Measurements from ENCODE around the gene CRTC1.
A peak's percentile ranks its signal among the peaks of the same experiment; 100 is the strongest.

The CRTC1 gene

DNA sequence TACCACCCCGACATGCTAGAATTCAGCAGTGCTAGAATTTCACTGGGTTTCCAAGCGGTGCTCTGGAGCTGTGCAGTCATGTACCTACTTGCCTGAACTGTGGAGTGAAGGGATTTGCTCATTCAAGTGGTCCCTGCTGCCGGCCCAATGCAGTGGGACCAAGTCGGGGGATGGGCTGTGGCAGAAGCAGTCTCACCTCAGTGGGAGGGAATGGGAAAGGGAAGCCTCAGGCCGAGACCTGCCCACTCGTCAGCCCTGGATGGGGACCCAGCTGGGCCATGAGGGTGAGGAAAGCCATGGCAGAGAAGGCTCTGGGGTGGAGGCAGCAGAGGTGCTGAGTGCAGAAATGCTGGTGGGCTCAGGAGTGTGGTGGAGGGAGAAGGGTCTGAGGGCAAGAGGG is 31.7 kb upstream of the CRTC1 start:
- no peak for DNase-seq (ENCODE audit: low spot score)

DNA sequence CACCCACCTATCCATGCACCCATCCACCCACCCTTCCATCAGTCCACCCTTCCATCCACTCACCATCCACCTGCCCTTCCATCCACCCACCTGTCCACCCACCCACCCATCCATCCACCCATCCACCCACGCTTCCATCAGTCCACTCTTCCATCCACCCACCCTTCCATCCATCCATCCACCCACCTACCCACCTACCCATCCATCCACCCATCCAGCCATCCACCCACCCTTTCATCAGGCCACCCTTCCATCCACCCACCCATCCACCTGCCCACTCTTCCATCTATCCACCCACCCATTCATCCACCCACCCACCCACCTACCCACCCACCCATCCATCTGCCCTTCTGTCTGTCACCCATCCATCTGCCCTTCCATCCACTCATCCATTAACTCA is 29.6 kb upstream of the CRTC1 start:
- DNase-seq (ENCODE audit: low spot score): no peak

DNA sequence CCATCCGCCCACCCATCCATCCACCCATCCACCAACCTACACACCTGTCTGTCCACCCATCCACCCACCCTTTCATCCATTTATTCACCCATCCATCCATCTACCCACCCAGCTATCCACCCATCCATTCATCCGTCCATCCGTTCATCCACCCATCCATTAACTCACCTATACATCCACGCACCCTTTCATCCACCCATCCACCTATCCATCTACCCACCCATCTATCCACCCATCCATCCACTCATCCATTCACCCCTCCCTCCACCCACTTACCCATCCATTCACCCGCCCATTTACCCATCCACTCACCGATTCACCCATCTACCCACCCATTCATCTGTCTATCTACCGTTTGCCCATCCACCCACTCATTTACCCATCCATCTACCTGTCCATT is 29.0 kb upstream of the CRTC1 start:
- no peak for DNase-seq (ENCODE audit: low spot score)

DNA sequence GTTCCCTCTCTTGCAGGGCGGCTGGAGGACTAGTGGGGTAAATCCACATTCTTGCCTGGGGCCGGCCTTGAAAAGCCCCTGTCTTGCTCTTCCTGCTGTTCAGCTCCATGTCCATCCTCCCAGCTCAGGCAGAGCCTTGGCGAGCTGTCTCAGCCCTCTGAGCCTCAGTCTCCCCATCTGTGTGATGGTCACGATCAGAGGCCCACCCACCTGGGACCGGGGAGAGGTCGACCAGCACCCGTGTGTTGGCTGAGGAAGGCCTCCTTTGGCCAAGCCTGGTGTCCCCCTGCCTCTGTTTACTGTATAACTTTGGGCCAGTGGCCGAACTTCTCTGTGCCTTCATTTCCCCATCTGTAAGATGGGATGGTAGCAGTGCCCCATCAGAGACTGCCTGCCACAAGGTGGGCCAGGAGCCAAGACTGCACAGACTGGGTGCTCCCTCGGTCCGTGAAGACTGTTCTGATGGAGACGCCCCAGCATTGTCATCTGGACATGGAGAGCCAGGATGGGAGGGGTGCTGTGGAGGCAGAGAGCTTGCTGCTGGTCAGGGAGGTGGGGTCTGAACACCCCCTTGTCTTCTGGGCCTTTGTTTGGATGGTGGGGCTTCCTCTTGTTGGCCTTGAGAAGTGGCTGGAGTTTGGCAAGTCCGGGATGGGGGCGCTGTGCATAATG is 28.2 kb upstream of the CRTC1 start:
- DNase-seq (ENCODE audit: low spot score): no peak

DNA sequence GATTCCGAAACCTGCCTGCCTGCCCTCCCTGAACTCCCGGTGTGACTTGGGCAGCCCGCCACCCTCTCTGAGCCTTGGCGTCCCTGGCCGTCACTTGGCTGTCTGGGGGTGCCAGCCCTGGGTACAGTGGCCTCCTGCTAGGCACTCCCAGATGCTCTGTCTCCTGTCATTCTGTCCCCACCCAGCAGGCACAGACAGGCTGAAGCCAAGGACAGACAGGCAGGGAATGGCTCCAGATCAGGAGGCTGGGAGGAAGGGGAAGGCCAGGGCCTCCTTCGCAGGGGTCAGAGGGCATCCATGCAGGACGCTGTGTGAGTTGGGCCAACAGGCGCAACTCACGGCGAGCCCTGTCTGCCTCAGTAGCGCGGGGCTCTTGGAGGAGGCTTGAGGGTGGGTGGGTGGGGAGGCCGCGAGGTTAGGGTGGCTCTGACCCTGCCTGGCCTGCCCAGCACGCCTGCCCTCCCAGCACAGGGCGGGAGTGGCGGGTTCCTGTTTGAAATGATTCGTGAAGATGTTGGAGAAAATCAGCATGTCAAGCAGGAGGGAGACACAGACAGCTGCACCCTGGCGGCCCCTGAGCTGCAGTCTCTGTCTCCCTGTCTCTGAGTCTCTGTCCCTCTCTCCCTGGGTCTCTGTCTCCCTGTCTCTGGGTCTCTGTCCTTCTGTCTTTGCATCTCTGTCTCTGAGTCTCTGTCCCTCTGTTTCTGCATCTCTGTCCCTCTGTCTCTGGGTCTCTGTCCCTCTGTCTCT is 27.0 kb upstream of the CRTC1 start:
- no peak for DNase-seq (ENCODE audit: low spot score)

DNA sequence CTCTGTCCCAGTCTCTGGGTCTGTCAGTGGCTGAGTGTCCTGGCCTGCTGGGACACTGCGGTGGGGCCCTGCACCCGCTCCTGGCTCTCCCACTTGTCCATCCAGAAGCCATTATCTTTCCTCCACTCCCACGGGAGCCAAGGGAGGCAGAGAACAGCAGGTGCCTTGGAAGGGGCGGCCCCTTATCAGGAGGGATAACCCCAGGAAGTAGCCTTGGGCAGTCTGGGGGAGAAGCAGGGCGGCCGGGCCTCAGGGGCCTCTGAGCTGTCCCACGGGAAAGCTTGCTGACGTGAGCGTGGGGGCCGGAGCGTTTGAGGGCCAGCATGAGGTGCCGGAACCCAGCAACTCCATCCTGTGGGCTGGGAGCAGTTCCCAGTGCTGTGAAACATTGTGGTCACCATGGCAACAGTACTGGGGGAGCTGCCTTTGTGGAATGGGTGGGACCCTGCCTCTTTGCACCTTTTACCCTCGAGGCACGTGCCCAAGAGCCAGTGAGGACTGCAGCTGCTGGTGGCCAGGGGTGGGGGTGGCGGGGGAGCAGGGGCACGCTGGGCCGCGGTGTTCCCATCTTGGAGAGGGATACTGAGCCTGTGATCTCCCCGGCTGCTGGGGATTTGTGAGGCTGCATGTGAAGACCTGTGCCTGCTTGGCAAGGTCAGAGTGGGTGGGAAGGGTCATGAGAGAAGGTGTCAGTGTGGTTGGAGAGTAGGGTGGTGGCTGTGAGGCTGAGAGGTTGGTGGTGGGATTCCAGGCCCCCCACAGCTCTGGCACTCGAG is 25.7 kb upstream of the CRTC1 start:
- DNase-seq (ENCODE audit: low spot score): peak; percentile 69

DNA sequence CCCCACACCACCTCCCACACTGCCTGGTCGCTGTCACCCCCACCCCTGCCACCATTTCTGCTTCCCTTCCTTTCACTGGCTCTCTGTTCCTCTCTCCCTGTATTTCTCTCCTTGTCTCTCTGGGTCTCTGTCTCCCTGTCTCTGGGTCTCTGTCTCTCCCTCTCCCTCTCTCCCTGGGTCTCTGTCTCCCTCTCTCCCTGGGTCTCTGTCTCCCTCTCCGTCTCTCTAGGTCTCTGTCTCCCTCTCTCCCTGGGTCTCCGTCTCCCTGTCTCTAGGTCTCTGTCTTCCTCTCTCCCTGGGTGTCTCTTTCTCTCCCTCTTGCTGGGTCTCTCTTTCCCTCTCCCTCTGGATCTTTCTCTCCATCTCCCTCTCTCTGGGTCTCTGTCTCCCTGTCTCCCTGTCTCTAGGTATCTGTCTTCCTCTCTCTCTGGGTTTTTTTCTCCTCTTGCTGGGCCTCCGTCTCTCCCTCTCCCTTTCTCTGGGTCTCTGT is 25.1 kb upstream of the CRTC1 start:
- DNase-seq (ENCODE audit: low spot score): no peak

DNA sequence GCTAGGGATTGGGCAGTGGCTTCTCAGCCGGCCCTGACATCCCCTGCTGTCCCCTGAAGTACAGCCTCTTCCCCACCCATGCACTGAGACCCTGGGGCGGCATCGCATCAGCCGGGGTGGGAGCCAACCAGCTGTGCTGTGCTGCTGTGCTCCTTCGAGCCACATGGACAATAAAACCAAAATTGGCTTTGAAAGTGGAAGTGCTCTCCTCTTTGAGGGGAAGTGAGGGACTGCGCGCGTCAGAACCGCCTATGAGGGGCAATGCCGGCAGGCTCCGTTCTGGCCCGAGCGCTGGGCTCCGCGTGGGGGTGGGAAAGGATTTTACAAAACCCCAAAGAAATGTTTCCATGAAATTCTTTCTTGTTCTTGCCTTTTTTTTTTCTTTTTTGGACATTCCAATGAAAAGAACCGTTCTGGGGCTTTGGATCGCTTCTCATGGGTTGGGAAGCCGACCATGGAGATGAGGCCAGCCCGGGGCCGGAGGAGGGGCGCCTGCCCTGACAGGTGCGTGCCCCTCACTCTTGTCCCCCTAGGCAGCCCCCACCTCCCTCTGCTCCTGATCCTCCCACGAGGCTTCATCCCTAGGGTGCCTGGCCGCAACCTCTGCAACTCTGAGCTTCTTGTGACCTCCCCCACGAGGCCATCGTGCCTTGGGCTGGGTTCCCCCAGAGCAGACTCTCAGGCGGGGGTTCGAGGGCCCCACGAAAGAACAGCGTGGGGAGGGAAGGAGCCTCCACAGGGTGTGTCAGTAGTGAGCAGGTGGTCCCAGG is 24.0 kb upstream of the CRTC1 start:
- no peak for DNase-seq (ENCODE audit: low spot score)

DNA sequence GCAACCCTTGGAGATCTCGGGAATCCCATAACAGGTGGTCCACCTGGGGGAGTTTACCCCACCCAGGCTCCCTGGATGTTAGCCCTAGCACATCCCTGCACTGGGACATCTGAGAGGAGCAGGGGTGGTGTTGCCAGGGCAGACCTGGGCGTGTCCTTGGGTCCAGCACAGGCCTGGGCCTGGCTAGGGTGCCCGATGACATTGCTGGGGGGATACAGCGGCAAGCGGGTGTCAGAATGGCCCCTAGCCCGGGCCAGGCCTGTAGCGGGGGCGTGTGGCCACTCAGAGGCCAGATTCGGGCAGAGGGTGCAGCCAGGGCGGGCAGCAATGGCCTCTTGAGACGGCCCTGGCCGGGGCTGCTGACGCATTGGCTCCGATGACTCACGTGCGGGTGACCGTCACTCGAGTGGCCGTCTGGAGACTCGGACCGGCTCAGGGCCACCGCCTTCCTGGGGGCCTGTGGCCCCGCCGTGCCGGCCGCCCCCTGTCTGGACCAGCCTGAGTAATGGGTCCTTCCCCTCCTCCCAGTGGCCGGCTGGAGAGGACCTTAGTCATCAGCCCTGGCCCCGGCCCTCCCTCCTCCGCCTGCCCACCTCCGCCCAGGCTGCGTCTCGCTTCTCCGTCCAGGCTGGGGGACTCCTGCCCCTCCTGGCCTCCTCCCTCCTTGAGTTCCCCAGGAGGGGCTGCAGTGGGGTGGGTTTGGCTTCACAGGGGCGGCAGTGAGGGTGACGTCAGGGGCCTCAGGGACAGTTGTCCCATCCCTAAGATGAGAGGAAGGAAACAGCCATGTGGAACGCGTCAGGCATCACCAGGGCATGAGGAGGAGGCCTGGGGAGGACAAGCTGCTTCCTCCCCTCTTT is 23.2 kb upstream of the CRTC1 start:
- DNase-seq (ENCODE audit: low spot score): no peak

DNA sequence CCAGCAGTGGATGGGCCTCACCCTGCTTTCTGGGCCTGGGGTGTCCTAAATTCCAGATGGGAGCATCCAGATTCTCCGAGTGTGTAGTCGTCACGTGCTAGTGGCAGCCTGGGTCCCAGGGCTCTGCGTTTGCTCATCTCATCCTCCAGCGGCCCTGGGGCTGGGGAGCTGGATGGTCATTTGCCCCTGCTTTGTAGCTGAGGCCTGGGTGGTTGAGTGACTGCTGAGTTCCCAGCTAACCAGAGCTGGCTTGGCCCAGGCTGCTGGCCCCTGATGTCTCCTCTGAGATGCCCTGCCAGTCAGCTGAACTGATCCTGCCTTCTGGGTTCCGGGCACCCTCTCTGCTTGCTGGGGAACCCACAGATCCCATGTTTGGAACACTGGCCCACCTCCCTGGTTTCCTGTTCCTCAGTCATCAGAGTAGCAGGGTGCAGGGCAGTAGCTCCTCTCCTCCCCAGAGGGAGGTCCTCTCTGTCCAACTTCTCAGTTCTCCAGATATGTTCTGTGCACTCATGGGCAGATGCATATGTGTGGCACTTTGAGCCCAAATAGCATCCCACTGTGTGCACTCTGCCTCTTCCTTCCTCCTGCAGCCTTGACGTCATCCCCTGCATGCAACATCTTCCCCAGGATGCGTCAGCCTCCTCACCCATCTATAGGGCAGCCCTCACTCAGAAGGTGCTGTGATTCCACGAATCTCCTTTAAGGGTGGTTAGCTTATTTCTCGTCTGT is 22.4 kb upstream of the CRTC1 start:
- no peak for DNase-seq (ENCODE audit: low spot score)

DNA sequence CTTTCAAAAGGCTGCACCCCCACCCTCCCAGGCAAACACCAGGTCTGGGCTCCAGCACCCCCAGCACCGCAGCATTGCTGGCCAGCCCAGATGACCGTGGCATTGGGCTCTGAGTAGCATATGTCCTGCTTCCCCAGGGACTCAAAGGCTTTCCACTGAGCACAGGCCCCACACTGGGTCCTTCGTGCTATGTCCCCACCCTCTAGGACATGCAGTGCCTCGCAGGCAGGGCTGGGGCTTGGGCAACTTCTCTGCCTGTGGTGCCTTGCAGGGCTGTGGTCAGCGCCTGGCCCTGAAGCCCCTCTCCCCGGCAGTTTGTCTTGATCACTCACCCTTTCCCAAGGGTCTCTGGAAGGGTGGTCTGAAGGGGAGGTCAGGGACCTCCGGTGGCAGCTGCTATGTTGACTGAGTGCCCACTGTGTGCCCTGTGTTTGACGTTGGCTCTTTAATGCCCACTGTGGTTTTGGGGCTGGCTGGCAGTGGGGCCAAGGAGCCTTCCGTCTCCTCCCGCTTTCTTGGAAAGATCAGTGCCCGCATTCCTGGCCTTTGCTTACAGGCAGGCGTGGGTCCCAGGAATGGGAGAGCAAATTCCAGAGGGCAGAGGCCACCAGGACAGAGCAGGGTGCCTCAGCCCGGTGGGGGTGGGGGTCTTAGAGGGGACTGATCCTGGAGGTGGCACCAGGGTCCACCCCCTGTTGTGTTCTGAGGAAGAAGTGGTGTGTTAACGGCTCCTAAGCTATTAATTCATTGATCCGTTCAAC is 20.3 kb upstream of the CRTC1 start:
- DNase-seq (ENCODE audit: low spot score): no peak

DNA sequence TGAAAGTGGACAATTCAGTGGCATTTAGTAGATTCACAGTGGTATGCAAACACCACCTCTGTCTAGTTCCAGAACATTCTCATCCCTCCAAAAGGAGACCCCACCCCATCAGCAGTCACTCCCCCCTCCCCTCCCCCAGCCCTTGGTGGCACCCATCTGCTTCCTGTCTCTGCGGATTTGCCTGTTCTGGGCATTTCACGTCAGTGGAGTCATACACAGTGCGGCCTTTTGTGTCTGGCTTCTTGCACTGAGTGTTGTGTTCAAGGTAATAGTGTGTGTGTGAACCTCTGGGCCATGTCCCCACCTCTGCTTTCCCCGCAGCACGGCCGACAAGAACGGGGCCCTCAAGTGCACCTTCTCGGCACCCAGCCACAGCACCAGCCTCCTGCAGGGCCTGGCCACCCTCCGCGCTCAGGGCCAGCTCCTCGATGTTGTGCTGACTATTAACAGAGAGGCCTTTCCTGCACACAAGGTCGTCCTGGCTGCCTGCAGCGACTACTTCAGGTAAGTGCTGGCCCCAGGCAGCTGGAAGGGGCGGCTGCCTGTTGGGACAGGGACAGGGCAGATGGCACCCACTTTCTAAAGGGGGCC is 19.4 kb upstream of the CRTC1 start:
- DNase-seq (ENCODE audit: low spot score): no peak

DNA sequence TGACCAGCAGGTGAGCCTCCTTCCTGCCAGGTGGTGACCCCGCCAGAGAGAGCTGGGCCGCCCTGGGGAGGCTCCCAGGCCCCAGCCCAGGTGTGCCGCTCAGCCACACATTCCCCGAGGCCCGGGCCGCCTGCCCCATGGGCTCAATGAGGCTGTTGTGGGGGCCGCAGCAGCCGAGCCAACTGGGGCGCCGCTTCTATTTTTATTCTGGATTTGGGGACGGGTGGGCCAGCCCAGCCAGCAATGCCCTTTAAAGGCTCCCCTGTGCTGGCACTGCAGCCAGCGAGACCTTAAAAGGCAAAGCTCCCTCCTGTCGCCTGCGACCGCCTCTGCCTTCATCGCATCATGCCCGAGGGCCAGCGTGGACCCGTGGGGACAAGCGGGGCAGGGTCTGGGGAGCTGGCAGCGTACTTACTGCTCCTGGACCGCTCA is 17.7 kb upstream of the CRTC1 start:
- DNase-seq (ENCODE audit: low spot score): no peak

DNA sequence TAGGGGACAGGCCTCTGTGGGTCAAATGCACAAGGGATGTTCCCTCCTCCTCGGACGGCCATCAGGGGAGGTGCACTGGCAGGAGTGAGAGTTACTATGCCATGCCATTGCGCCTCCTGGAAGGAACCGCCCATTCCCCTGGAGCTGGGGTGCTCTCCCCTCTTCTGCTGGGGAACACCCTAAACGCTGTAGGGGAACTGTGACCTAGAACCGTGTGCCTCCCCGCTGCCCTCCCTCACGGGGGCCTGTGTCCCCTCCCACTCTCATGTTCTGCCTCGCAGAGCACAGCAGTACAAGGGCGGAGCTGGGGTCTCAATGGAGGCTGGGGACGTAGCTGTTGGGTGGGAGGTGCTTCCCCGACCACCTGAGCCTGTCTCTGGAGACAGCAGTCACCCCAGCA is 17.2 kb upstream of the CRTC1 start:
- no peak for DNase-seq (ENCODE audit: low spot score)

DNA sequence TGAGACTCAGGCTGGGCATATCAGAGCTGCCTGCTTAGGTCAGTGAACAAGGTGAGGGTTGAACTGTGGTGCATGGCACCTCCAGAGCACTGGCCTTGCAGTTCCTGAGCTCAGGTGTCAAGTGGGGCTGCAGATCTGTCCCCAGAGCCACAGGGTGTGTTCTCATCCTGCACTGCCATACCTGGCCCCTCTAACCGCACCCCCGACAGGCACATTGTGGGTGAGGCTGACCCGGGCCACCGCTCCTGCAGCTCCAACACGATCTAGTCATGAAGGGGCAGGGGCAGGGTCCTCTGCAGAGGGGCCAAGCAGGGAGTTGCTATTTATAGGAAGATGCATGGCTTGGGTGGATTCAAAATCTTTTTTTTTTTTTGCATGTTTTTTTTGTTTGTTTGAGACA is 16.7 kb upstream of the CRTC1 start:
- no peak for DNase-seq (ENCODE audit: low spot score)

DNA sequence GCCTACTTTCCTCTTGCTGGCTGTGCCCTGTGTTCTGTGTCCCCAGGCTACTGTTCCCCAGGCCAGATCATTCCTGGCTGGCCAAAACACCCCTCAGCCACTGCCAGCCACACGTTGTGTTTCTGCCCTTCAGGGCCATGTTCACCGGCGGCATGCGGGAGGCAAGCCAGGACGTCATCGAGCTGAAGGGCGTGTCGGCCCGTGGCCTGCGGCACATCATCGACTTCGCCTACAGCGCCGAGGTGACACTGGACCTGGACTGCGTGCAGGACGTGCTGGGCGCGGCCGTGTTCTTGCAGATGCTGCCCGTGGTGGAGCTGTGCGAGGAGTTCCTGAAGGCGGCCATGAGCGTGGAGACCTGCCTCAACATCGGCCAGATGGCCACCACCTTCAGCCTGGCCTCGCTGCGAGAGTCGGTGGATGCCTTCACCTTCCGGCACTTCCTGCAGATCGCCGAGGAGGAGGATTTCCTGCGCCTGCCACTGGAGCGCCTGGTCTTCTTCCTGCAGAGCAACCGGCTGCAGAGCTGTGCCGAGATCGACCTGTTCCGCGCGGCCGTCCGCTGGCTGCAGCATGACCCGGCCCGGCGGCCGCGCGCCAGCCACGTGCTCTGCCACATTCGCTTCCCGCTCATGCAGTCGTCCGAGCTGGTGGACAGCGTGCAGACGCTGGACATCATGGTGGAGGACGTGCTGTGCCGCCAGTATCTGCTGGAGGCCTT is 15.8 kb upstream of the CRTC1 start:
- no peak for DNase-seq (ENCODE audit: low spot score)

DNA sequence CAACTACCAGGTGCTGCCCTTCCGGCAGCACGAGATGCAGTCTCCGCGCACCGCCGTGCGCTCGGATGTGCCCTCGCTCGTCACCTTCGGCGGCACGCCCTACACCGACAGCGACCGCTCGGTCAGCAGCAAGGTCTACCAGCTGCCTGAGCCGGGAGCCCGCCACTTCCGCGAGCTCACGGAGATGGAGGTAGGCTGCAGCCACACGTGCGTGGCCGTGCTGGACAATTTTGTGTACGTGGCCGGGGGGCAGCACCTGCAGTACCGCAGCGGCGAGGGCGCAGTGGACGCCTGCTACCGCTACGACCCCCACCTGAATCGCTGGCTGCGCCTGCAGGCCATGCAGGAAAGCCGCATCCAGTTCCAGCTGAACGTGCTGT is 15.2 kb upstream of the CRTC1 start:
- DNase-seq (ENCODE audit: low spot score): no peak

DNA sequence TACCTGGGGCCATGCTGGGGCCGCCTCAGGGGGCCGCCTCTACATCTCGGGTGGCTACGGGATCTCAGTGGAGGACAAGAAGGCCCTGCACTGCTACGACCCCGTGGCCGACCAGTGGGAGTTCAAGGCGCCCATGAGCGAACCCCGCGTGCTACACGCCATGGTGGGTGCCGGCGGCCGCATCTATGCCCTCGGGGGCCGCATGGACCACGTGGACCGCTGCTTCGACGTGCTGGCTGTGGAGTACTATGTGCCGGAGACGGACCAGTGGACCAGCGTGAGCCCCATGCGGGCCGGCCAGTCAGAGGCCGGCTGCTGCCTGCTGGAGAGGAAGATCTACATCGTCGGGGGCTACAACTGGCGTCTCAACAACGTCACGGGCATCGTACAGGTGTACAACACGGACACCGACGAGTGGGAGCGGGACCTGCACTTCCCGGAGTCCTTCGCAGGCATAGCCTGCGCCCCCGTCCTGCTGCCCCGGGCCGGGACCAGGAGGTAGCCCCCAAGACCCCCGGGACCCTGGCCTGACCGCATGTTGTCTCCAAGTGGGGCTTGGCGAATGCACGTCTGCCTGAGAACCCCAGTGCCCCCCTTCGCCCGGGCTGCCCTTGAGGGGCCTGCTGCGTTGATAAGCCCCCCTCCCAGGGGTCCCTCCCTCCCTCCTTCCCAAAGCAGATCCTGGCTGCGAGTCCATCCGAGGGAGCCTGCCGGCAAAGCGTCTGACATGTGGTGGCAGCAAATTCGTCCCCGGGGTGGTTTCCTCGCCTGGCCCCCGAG is 14.5 kb upstream of the CRTC1 start:
- DNase-seq (ENCODE audit: low spot score): no peak
